ENCODE measurements around the gene RTN4R.

RTN4R gene

DNA sequence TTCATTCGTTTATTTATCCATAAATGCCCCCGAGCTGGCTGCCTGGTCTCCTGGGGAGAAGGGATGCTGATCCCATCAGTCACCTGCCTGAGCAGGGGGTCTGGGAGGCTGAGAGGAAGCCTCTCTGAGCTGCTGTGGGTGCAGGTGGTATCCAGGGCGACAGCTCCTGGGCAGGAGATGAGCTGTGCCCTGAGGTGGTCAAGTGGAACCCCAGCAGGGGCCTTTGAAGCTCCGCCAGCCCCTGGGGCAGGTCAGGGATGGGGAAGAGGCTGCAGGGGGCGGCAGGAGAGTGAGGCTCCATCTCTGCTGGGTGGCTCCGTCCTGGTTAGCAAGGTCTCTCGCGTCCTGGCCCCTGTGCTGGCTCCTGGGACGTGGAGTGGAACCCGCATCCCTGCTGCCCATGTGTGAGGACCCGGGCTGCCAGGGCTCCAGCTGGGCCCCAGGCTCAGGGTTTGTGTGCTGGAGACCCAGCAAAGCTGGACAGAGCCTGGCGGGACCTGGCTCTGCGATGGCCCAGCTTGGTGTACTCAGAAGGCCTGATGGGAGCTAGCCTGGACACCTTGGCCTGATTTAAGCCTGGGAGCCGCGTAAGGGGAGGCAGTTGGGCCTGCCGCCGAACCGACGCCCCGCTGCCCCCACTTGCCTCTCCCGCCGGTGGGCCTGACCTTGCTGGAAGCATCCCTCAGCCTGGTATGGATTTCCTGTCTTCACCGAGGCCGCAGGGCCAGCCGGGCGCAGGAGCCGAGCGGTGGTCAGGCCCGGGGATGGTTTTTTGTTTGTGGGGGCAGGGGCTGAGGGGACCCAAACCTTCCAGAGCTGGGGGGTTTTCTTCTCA is 44.5 kb downstream of the RTN4R start:
- H3K9me3 ChIP-seq (ENCODE audit: control insufficient read depth, insufficient read depth, low read depth, low read length), result no peaks in the 10 kb centered on the region
- ChIA-PET CTCF (interaction anchor here (2.3 kb wide), 1 partner anchor 14 kb away, joined by 12 read pairs; no protein-coding TSS in a partner anchor), POLR2A (interaction anchor here (0.6 to 1.0 kb wide), 2 partner anchors 34 to 79 kb away, joined by 3 read pairs; no protein-coding TSS in a partner anchor)
- H3K27ac ChIP-seq (ENCODE audit: extremely low read depth, low read depth, low read length), result no peak overlapping the region
- H3K4me3 ChIP-seq (ENCODE audit: low read depth, low read length), result no peak overlapping the region
- TF ChIP-seq ZIC2 (tag by site-specific recombination; IDR thresholded peaks at IDR 0.05) (peak; percentile 99), ZNF585B (tag by site-specific recombination; IDR thresholded peaks at IDR 0.05) (no peak), GLIS1 (tag by site-specific recombination; IDR thresholded peaks at IDR 0.05) (peak; percentile 100), GLIS2 (tag by site-specific recombination; IDR thresholded peaks at IDR 0.05) (peak; percentile 45; the same call in 1 of the 2 replicates)
- no peaks in the 10 kb centered on the region for H3K36me3 ChIP-seq (ENCODE audit: control insufficient read depth in 2 of 2, insufficient read depth in 1 of 2, low read length in 2 of 2)
- no peaks in the 10 kb centered on the region for H3K4me1 ChIP-seq (ENCODE audit: control insufficient read depth, insufficient read depth, low read length)

DNA sequence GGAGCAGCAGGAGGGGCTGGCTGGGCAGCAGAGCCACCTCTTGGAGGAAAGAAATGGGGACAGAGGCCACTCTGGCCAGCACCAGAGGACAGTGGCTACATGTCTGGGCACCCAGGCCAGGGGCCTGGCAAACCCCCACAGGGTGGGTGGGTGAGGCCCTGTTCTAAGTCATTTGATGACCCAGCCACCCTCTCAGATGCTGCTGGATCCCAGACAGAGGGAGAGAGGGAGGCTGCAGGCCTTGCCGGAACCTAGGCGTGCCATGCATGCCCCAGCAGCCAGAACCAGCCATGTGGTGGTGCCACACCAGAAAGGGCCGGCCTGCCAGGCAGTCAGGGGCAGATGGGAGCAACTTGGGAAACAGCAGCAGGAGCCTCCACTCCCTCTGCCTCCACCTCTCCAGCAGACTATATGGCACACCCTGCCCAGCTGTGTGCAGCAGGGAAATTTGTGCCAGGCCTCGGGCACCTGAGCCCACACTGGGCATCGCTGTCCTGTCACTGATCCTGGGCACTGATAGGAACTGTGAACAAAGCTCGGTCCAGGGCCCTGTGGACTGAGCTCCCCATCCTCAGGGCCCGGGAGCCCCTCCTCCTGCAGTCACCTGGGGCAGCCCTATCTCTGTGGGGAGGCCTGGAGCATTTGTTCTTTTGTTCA is 45.2 kb downstream of the RTN4R start:
- Histone ChIP-seq H3K4me3 (ENCODE audit: low read depth, low read length) (no peak overlapping the region), H3K36me3 (ENCODE audit: control insufficient read depth in 2 of 2, insufficient read depth in 1 of 2, low read length in 2 of 2) (no peaks in the 10 kb centered on the region), H3K9me3 (ENCODE audit: control insufficient read depth, insufficient read depth, low read depth, low read length) (no peaks in the 10 kb centered on the region), H3K4me1 (ENCODE audit: control insufficient read depth, insufficient read depth, low read length) (no peaks in the 10 kb centered on the region), H3K27ac (ENCODE audit: extremely low read depth, low read depth, low read length) (no peak overlapping the region)
- TF ChIP-seq ZNF248 (tag by site-specific recombination; IDR thresholded peaks at IDR 0.05) (no peak), ZNF274 (IDR thresholded peaks at IDR 0.05; ENCODE audit: low read length) (no peak), ZNF274 (tag by site-specific recombination; IDR thresholded peaks at IDR 0.05; ENCODE audit: borderline replicate concordance) (no peak), FEZF1 (tag by site-specific recombination; IDR thresholded peaks at IDR 0.05) (no peak), ZFP69B (tag by site-specific recombination; IDR thresholded peaks at IDR 0.05) (no peak), ZSCAN16 (tag by site-specific recombination; IDR thresholded peaks at IDR 0.05) (no peak), ZFHX2 (tag by site-specific recombination; conservative IDR thresholded peaks at IDR 0.05) (no peak)
- TF ChIP-seq, protein P1, sequence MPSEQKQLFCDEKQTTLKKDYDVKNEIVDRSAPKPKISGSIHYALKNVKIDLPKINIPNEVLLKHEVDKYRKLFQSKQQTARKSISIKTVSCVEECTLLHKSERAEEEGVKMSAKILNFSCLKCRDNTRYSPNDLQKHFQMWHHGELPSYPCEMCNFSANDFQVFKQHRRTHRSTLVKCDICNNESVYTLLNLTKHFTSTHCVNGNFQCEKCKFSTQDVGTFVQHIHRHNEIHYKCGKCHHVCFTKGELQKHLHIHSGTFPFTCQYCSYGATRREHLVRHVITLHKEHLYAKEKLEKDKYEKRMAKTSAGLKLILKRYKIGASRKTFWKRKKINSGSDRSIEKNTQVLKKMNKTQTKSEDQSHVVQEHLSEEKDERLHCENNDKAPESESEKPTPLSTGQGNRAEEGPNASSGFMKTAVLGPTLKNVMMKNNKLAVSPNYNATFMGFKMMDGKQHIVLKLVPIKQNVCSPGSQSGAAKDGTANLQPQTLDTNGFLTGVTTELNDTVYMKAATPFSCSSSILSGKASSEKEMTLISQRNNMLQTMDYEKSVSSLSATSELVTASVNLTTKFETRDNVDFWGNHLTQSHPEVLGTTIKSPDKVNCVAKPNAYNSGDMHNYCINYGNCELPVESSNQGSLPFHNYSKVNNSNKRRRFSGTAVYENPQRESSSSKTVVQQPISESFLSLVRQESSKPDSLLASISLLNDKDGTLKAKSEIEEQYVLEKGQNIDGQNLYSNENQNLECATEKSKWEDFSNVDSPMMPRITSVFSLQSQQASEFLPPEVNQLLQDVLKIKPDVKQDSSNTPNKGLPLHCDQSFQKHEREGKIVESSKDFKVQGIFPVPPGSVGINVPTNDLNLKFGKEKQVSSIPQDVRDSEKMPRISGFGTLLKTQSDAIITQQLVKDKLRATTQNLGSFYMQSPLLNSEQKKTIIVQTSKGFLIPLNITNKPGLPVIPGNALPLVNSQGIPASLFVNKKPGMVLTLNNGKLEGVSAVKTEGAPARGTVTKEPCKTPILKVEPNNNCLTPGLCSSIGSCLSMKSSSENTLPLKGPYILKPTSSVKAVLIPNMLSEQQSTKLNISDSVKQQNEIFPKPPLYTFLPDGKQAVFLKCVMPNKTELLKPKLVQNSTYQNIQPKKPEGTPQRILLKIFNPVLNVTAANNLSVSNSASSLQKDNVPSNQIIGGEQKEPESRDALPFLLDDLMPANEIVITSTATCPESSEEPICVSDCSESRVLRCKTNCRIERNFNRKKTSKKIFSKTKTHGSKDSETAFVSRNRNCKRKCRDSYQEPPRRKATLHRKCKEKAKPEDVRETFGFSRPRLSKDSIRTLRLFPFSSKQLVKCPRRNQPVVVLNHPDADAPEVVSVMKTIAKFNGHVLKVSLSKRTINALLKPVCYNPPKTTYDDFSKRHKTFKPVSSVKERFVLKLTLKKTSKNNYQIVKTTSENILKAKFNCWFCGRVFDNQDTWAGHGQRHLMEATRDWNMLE (tag by site-specific recombination; conservative IDR thresholded peaks at IDR 0.05; ENCODE audit: low read depth), result no peak
- TF ChIP-seq, protein P2, sequence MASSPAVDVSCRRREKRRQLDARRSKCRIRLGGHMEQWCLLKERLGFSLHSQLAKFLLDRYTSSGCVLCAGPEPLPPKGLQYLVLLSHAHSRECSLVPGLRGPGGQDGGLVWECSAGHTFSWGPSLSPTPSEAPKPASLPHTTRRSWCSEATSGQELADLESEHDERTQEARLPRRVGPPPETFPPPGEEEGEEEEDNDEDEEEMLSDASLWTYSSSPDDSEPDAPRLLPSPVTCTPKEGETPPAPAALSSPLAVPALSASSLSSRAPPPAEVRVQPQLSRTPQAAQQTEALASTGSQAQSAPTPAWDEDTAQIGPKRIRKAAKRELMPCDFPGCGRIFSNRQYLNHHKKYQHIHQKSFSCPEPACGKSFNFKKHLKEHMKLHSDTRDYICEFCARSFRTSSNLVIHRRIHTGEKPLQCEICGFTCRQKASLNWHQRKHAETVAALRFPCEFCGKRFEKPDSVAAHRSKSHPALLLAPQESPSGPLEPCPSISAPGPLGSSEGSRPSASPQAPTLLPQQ (tag by site-specific recombination; IDR thresholded peaks at IDR 0.05), result no peak
- ChIA-PET POLR2A (interaction anchor here (0.6 kb wide), 1 partner anchor 34 kb away, joined by 3 read pairs; no protein-coding TSS in a partner anchor), CTCF (interaction anchor here (2.3 kb wide), 1 partner anchor 15 kb away, joined by 12 read pairs; no protein-coding TSS in a partner anchor)

All from HEK293 (cell line).